HepG2 (cell line): ENCODE measurements around the gene APRT. TPM values are rescaled to one million over a fixed set of nuclear protein-coding genes. Genes with fewer than 3 reads are reported as not detected.

Experiments used
- AKAP8 ChIP-seq: sonication (generic); formaldehyde crosslinking; IDR thresholded peaks from 2 replicates; pipeline ENCODE4 v1.5.1; 2020; ENCODE audit warnings: mild to moderate bottlenecking, missing genetic modification reagents
- BCL6 ChIP-seq: IDR thresholded peaks from 2 replicates; pipeline ENCODE4 v1.6.1; 2016; ENCODE audit warnings: missing genetic modification reagents, missing compliant biosample characterization
- CTCF ChIP-seq: sonication (generic); formaldehyde crosslinking; IDR thresholded peaks from 2 replicates; pipeline ENCODE4 v1.5.0; 2020; ENCODE audit warnings: mild to moderate bottlenecking, missing genetic modification reagents, moderate library complexity
- POGK ChIP-seq: sonication (generic); formaldehyde crosslinking; conservative IDR thresholded peaks from 2 replicates; pipeline ENCODE4 v1.8.0; 2022; ENCODE audit warnings: mild to moderate bottlenecking, moderate library complexity, missing genetic modification reagents
- SRSF1 ChIP-seq: fragments of 200-400 bp; formaldehyde crosslinking; optimal IDR thresholded peaks from 2 replicates; pipeline ENCODE3; 2017; ENCODE audit warnings: mild to moderate bottlenecking, low read depth, low read length, moderate library complexity
- ZFY ChIP-seq: sonication (generic); formaldehyde crosslinking; IDR thresholded peaks from 2 replicates; pipeline ENCODE4 v1.4.0; 2020; ENCODE audit warnings: missing genetic modification reagents
- ZNF687 ChIP-seq: sonication (generic); formaldehyde crosslinking; IDR thresholded peaks from 2 replicates; pipeline ENCODE4 v1.5.1; 2020; ENCODE audit warnings: mild to moderate bottlenecking, missing genetic modification reagents, moderate library complexity
- polyA plus RNA-seq, 8 experiments: library from polyadenylated mRNA; depleted of rRNA in 3 of 8; stranded (reverse) in 7 of 8; unstranded in 1 of 8; fragments of >200 nt; fragmentation: Illumina TruSeq in 4 of 8; extraction: Trizol in 4 of 8; gene quantifications; 2 replicates each; pipeline versions ENCODE4 v1.2.1 to v1.2.3, GENCODE V29; 2011 to 2016; ENCODE audit warnings: low read depth in 4 of 8, missing spikeins in 1 of 8, mixed read lengths in 1 of 8; ENCODE audit not compliant: insufficient read depth in 1 of 8
- total RNA-seq, 5 experiments: library from RNA; depleted of rRNA; stranded (reverse); fragments of >200 nt; fragmentation: Illumina TruSeq; extraction: Trizol; gene quantifications; 2 replicates each; pipeline ENCODE4 v1.2.3, GENCODE V29; 2016; ENCODE audit warnings: low read depth in 1 of 5

The APRT gene
- total and polyA plus RNA-seq, 2 of the 13 experiments (the other 11 are each of a cell fraction or from before 2014, with no cell fraction given), result 155 to 242 TPM

- TF ChIP-seq ZNF687, result peak; percentile 53
- peak; percentile 35; the same call in 1 of the 2 replicates for TF ChIP-seq AKAP8 (CRISPR knock-in tag)
- 0 out of 2 replicates have a peak, but pooled peaks have one; percentile 11 for TF ChIP-seq CTCF (CRISPR knock-in tag)
- 0 out of 2 replicates have a peak, but pooled peaks have one; percentile 3 for TF ChIP-seq POGK (CRISPR knock-in tag)
- peak; percentile 30; the same call in 1 of the 2 replicates for TF ChIP-seq ZFY (CRISPR knock-in tag)
- TF ChIP-seq SRSF1, result peak; percentile 13
- TF ChIP-seq BCL6 (CRISPR knock-in tag), result no peak
Observed at GRCh38 chr16:88817785-88818574, 6.3 kb upstream of the APRT start (continued).
